Karpas-422 (cell line): ENCODE measurements around the gene LSM2. TPM values are rescaled to one million over a fixed set of nuclear protein-coding genes. Genes with fewer than 3 reads are reported as not detected.
"Not testable (repeated sequence)": the region's sequence is repeated elsewhere in the genome, so short reads cannot be mapped to it uniquely, and the experiment has no call there.

Source experiments
- DNase-seq: peaks from one replicate; pipeline ENCODE4 v3.0.0-alpha.2; 2015
- H2AFZ ChIP-seq: fragments of 200-600 bp; sonication (generic); 2 replicates; pipeline ENCODE4 v1.6.1; 2014; ENCODE audit warnings: antibody characterized with exemption, low read length, mixed read lengths
- H3K27ac ChIP-seq: fragments of 200-600 bp; sonication (generic); 2 replicates; pipeline ENCODE4 v1.5.1; 2014; ENCODE audit warnings: mild to moderate bottlenecking, low read length, moderate library complexity
- H3K27me3 ChIP-seq: fragments of 200-600 bp; sonication (generic); 2 replicates; pipeline ENCODE4 v1.6.1; 2014; ENCODE audit warnings: low read length, mixed read lengths
- H3K36me3 ChIP-seq: fragments of 200-600 bp; sonication (generic); 2 replicates; pipeline ENCODE4 v1.6.1; 2014; ENCODE audit warnings: low read length, mixed read lengths; ENCODE audit not compliant: insufficient read depth
- H3K4me1 ChIP-seq: fragments of 200-600 bp; sonication (generic); 2 replicates; pipeline ENCODE4 v1.6.1; 2014; ENCODE audit warnings: mild to moderate bottlenecking, low read length, mixed read lengths
- H3K4me2 ChIP-seq: fragments of 200-600 bp; sonication (generic); 2 replicates; pipeline ENCODE4 v1.6.1; 2014; ENCODE audit warnings: low read length, low read depth, mild to moderate bottlenecking; ENCODE audit not compliant: poor library complexity, severe bottlenecking
- H3K4me3 ChIP-seq: fragments of 200-600 bp; sonication (generic); 2 replicates; pipeline ENCODE4 v1.5.1; 2014; ENCODE audit warnings: mild to moderate bottlenecking, antibody characterized with exemption, low read length, mixed read lengths
- H3K79me2 ChIP-seq: fragments of 200-600 bp; sonication (generic); 2 replicates; pipeline ENCODE4 v1.6.1; 2014; ENCODE audit warnings: mild to moderate bottlenecking, low read length, mixed read lengths
- H3K9ac ChIP-seq: fragments of 200-600 bp; sonication (generic); 2 replicates; pipeline ENCODE4 v1.6.0; 2014; ENCODE audit warnings: low read length
- H3K9me2 ChIP-seq: fragments of 200-600 bp; sonication (generic), shearing (Covaris generic); replicated peaks from 2 replicates; pipeline ENCODE4 v1.6.0; 2014; ENCODE audit warnings: mild to moderate bottlenecking, low read length, moderate library complexity; ENCODE audit not compliant: insufficient read depth
- H3K9me3 ChIP-seq: fragments of 300-700, 200-600 bp; sonication (generic); 2 replicates; pipeline ENCODE4 v1.6.1; 2014; ENCODE audit warnings: low read length, mixed read lengths
- H4K20me1 ChIP-seq: fragments of 200-600 bp; sonication (generic); 2 replicates; pipeline ENCODE4 v1.6.1; 2014; ENCODE audit warnings: mild to moderate bottlenecking, antibody characterized with exemption, low read length, low read depth; ENCODE audit not compliant: insufficient read depth
- total RNA-seq: library from RNA; depleted of rRNA; stranded (reverse); fragments of >200 nt; shearing (Covaris generic); gene quantifications from 2 replicates; pipeline ENCODE4 v1.2.3, GENCODE V29; 2014; ENCODE audit warnings: low replicate concordance

The LSM2 gene
- total RNA-seq, 1 experiment from 2014 or later, result 57.4 TPM

GRCh38 chr6:31822036-31822821, 15.5 kb upstream of the LSM2 start:
- Histone ChIP-seq H3K27ac (peak overlapping the region; percentile 69), H3K27me3 (no peaks in the 10 kb centered on the region), H3K9ac (peak overlapping the region; percentile 85), H3K4me2 (peak overlapping the region; percentile 100), H3K79me2 (peaks cover 3% of the 10 kb centered on the region; the same call in 1 of the 2 replicates), H3K36me3 (no peaks in the 10 kb centered on the region), H3K9me2 (no peaks in the 10 kb centered on the region), H3K4me3 (peak overlapping the region; percentile 89), H3K4me1 (peaks cover 31% of the 10 kb centered on the region), H4K20me1 (no peaks in the 10 kb centered on the region), H3K9me3 (no peaks in the 10 kb centered on the region), H2AFZ (peak overlapping the region; percentile 98)
- DNase-seq, result peak; percentile 84

- Histone ChIP-seq H3K9me2 (no peaks in the 10 kb centered on the region), H3K9ac (peak overlapping the region; percentile 85), H4K20me1 (no peaks in the 10 kb centered on the region), H3K79me2 (peaks cover 3% of the 10 kb centered on the region; the same call in 1 of the 2 replicates), H3K4me3 (peak overlapping the region; percentile 89), H3K36me3 (no peaks in the 10 kb centered on the region), H3K27me3 (no peaks in the 10 kb centered on the region), H3K4me1 (peaks cover 28% of the 10 kb centered on the region), H2AFZ (peak overlapping the region; percentile 82), H3K4me2 (peak overlapping the region; percentile 100), H3K9me3 (no peaks in the 10 kb centered on the region), H3K27ac (peak overlapping the region; percentile 69; the same call in 1 of the 2 replicates)
- DNase-seq, result peak; percentile 82
Observed at GRCh38 chr6:31821301-31822035, 14.7 kb upstream of the LSM2 start.

GRCh38 chr6:31820399-31820798, 13.6 kb upstream of the LSM2 start:
- not testable (repeated sequence) for H3K79me2 ChIP-seq, H3K4me2 ChIP-seq, H3K27ac ChIP-seq, DNase-seq, H3K4me3 ChIP-seq, H3K36me3 ChIP-seq, H2AFZ ChIP-seq, H3K9me3 ChIP-seq, H3K27me3 ChIP-seq, H4K20me1 ChIP-seq, H3K9ac ChIP-seq, H3K9me2 ChIP-seq
- peaks cover 21% of the 10 kb centered on the region for H3K4me1 ChIP-seq

GRCh38 chr6:31819871-31820299, 13.1 kb upstream of the LSM2 start:
- Histone ChIP-seq H3K27me3 (no peaks in the 10 kb centered on the region), H4K20me1 (no peaks in the 10 kb centered on the region), H3K27ac (no peak overlapping the region), H3K4me2 (no peak overlapping the region), H2AFZ (no peak overlapping the region), H3K36me3 (no peaks in the 10 kb centered on the region), H3K9me2 (no peaks in the 10 kb centered on the region), H3K79me2 (peaks cover 3% of the 10 kb centered on the region; the same call in 1 of the 2 replicates), H3K9ac (no peak overlapping the region), H3K4me1 (peaks cover 21% of the 10 kb centered on the region), H3K4me3 (no peak overlapping the region), H3K9me3 (no peaks in the 10 kb centered on the region)
- DNase-seq, result no peak

GRCh38 chr6:31817929-31818511, 11.3 kb upstream of the LSM2 start:
- H3K4me3 ChIP-seq, H3K4me2 ChIP-seq, H3K27me3 ChIP-seq, DNase-seq, H3K9me3 ChIP-seq, H3K79me2 ChIP-seq, H3K9ac ChIP-seq, H3K27ac ChIP-seq, H2AFZ ChIP-seq, H4K20me1 ChIP-seq, H3K9me2 ChIP-seq, H3K36me3 ChIP-seq: not testable (repeated sequence)
- peaks cover 18% of the 10 kb centered on the region for H3K4me1 ChIP-seq

GRCh38 chr6:31817133-31817928, 10.6 kb upstream of the LSM2 start:
- Histone ChIP-seq H3K4me1 (peaks cover 11% of the 10 kb centered on the region), H3K9ac (0 out of 2 replicates have a peak overlapping the region, but pooled peaks have one; percentile 39)
- H4K20me1 ChIP-seq, H3K27ac ChIP-seq, DNase-seq, H3K36me3 ChIP-seq, H3K9me3 ChIP-seq, H3K79me2 ChIP-seq, H3K4me2 ChIP-seq, H3K27me3 ChIP-seq, H3K4me3 ChIP-seq, H3K9me2 ChIP-seq, H2AFZ ChIP-seq: not testable (repeated sequence)

- no peaks in the 10 kb centered on the region for H3K79me2 ChIP-seq
- H3K27me3 ChIP-seq, result no peaks in the 10 kb centered on the region
- no peak within 1 kb of the TSS for H3K4me2 ChIP-seq
- H3K27ac ChIP-seq, result no peak within 1 kb of the TSS
- H3K4me3 ChIP-seq, result no peak within 1 kb of the TSS
- H3K9me3 ChIP-seq, result no peaks in the 10 kb centered on the region
- DNase-seq, result no peak
- H4K20me1 ChIP-seq, result no peaks in the 10 kb centered on the region
- no peaks in the 10 kb centered on the region for H3K9me2 ChIP-seq
- H2AFZ ChIP-seq, result no peak within 1 kb of the TSS
- H3K4me1 ChIP-seq, result no peaks in the 10 kb centered on the region
- H3K36me3 ChIP-seq, result no peaks in the 10 kb centered on the region
- no peak within 1 kb of the TSS for H3K9ac ChIP-seq
Observed at GRCh38 chr6:31815025-31815838, 8.5 kb upstream of the LSM2 start, which contains the start of the genes HSPA1A and HSPA1L. Gene HSPA1A, plus strand, starts transcription at chr6:31815543. Its CDS starts 214 bp downstream, at chr6:31815757. Gene HSPA1L, minus strand, starts transcription at chr6:31815283. Its CDS starts 3,311 bp downstream, at chr6:31811972.
